ENCODE data around the gene ATP4B. TPM values are rescaled to one million over a fixed set of nuclear protein-coding genes. Genes with fewer than 3 reads are reported as not detected.

ATP4B gene
- total RNA-seq, 1 donor from 2014 or later, result not detected

DNA sequence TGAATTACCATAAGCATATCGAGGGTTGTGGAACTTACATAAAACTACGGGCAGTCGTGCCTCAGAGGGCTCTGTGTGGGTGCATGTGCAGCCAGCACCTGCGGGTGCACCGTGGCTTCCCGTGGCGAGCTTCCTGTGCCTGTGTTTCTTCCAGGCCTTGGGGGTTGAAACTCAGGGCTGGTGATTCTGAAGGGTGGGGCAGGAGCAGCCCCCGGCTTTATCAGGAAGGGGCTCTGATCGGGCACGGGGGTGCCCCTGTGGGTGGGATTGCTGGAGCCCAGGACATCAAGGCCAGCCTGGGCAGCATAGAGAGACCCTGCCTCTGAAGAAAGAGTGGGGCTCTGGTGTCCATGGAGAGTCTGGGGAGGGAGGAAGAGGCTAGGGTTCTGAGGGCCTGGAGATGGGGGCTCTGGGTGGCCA, 11.1 kb downstream of the ATP4B start:
- Histone ChIP-seq H3K27ac (no peak overlapping the region), H3K4me1 (no peaks in the 10 kb centered on the region), H3K36me3 (peaks cover 14% of the 10 kb centered on the region), H3F3A (ENCODE audit: low read depth) (no peaks in the 10 kb centered on the region), H3K9me3 (ENCODE audit: low read depth) (peaks cover 20% of the 10 kb centered on the region), H4K20me1 (ENCODE audit: low read depth) (no peaks in the 10 kb centered on the region), H3K9ac (no peak overlapping the region), H3K4me3 (no peak overlapping the region), H2AFZ (replicated peaks) (no peak overlapping the region), H3K4me2 (no peak overlapping the region), H3K79me2 (ENCODE audit: low read depth) (no peaks in the 10 kb centered on the region), H3K27me3 (no peaks in the 10 kb centered on the region)
- H3K27ac Mint-ChIP-seq, result no peak overlapping the region
- peaks cover 30% of the 10 kb centered on the region for H3K36me3 Mint-ChIP-seq
- peaks cover 7% of the 10 kb centered on the region for H3K27me3 Mint-ChIP-seq (ENCODE audit: insufficient read depth, low read depth)
- H3K4me1 Mint-ChIP-seq, result peaks cover 6% of the 10 kb centered on the region
- no peak overlapping the region for H3K4me3 Mint-ChIP-seq
- no peak for DNase-seq (ENCODE audit: low spot score)
- H3K9me3 Mint-ChIP-seq, result peaks cover 3% of the 10 kb centered on the region
- TF ChIP-seq EZH2phosphoT487 (IDR thresholded peaks at IDR 0.05) (no peak), CTCF (IDR thresholded peaks at IDR 0.05) (no peak), EZH2 (IDR thresholded peaks at IDR 0.05) (no peak)

GRCh38 chr13:113646376-113646775, 11.6 kb downstream of the ATP4B start:
- Mint-ChIP-seq H3K27me3 (ENCODE audit: insufficient read depth, low read depth) (peaks cover 7% of the 10 kb centered on the region), H3K9me3 (peaks cover 6% of the 10 kb centered on the region), H3K4me1 (peaks cover 6% of the 10 kb centered on the region), H3K4me3 (no peak overlapping the region), H3K36me3 (peaks cover 36% of the 10 kb centered on the region), H3K27ac (no peak overlapping the region)
- no peaks in the 10 kb centered on the region for H3F3A ChIP-seq (ENCODE audit: low read depth)
- H4K20me1 ChIP-seq (ENCODE audit: low read depth), result no peaks in the 10 kb centered on the region
- TF ChIP-seq EZH2phosphoT487 (IDR thresholded peaks at IDR 0.05) (no peak), CTCF (IDR thresholded peaks at IDR 0.05) (no peak), EZH2 (IDR thresholded peaks at IDR 0.05) (no peak)
- no peaks in the 10 kb centered on the region for H3K79me2 ChIP-seq (ENCODE audit: low read depth)
- no peaks in the 10 kb centered on the region for H3K27me3 ChIP-seq
- no peak overlapping the region for H3K4me2 ChIP-seq
- H3K9ac ChIP-seq, result no peak overlapping the region
- DNase-seq (ENCODE audit: low spot score), result no peak
- no peak overlapping the region for H3K27ac ChIP-seq
- H3K9me3 ChIP-seq (ENCODE audit: low read depth), result peaks cover 22% of the 10 kb centered on the region
- H2AFZ ChIP-seq (replicated peaks), result no peak overlapping the region
- peaks cover 18% of the 10 kb centered on the region for H3K36me3 ChIP-seq
- H3K4me3 ChIP-seq, result no peak overlapping the region
- no peaks in the 10 kb centered on the region for H3K4me1 ChIP-seq

DNA sequence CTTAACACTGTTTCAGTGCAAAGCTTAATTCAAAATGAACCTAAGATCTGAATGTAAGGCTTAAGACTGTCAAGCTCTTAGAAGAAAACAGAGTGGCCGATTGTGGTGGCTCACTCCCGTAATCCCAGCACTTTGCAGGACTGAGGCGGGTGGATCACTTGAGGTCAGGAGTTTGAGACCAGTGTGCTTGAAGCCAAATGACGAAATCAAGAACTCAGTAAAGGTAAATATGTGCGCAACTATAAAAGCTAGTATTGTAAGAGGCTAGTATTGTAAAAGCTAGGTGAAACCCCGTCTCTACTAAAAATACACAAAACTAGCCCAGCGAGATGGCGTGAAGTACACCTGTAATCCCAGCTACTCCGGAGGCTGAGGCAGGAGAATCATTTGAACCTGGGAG, 12.7 kb downstream of the ATP4B start:
- Histone ChIP-seq H3K27ac (no peak overlapping the region), H3K79me2 (ENCODE audit: low read depth) (no peaks in the 10 kb centered on the region), H3K4me1 (no peaks in the 10 kb centered on the region), H3K27me3 (no peaks in the 10 kb centered on the region), H4K20me1 (ENCODE audit: low read depth) (no peaks in the 10 kb centered on the region), H3K4me2 (no peak overlapping the region), H3K9ac (no peak overlapping the region), H3K4me3 (no peak overlapping the region), H3K36me3 (peaks cover 27% of the 10 kb centered on the region), H3K9me3 (ENCODE audit: low read depth) (peaks cover 24% of the 10 kb centered on the region), H2AFZ (replicated peaks) (no peak overlapping the region), H3F3A (ENCODE audit: low read depth) (no peaks in the 10 kb centered on the region)
- peaks cover 4% of the 10 kb centered on the region for H3K27me3 Mint-ChIP-seq (ENCODE audit: insufficient read depth, low read depth)
- H3K36me3 Mint-ChIP-seq, result peaks cover 43% of the 10 kb centered on the region
- H3K27ac Mint-ChIP-seq, result no peak overlapping the region
- peaks cover 7% of the 10 kb centered on the region for H3K9me3 Mint-ChIP-seq
- DNase-seq (ENCODE audit: low spot score), result no peak
- peaks cover 6% of the 10 kb centered on the region for H3K4me1 Mint-ChIP-seq
- no peak for TF ChIP-seq CTCF (IDR thresholded peaks at IDR 0.05)
- TF ChIP-seq EZH2phosphoT487 (IDR thresholded peaks at IDR 0.05), result no peak
- TF ChIP-seq EZH2 (IDR thresholded peaks at IDR 0.05), result no peak
- no peak overlapping the region for H3K4me3 Mint-ChIP-seq
